HepG2 (cell line): Measurements from ENCODE around the gene BCAS4. TPM values are rescaled to one million over a fixed set of nuclear protein-coding genes. Genes with fewer than 3 reads are reported as not detected.
A peak's percentile ranks its signal among the peaks of the same experiment; 100 is the strongest.

ENCODE experiments used
- ATRX ChIP-seq: sonication (generic); formaldehyde crosslinking; IDR thresholded peaks from 2 replicates; pipeline ENCODE4 v1.4.0; 2020; ENCODE audit warnings: missing genetic modification reagents, borderline replicate concordance
- CHD4 ChIP-seq: fragments of 200-600 bp; sonication (generic); IDR thresholded peaks from 2 replicates; pipeline ENCODE4 v1.7.0; 2017; ENCODE audit warnings: mild to moderate bottlenecking, low read length, borderline replicate concordance
- FOXM1 ChIP-seq: sonication (generic); formaldehyde crosslinking; IDR thresholded peaks from 2 replicates; pipeline ENCODE4 v1.5.0; 2020; ENCODE audit warnings: missing genetic modification reagents
- GATA4 ChIP-seq: sonication (generic); IDR thresholded peaks from 2 replicates; pipeline ENCODE4 v1.6.1; 2016; ENCODE audit warnings: antibody characterized with exemption, low read depth, borderline replicate concordance
- KMT2A ChIP-seq: sonication (generic); formaldehyde crosslinking; IDR thresholded peaks from 2 replicates; pipeline ENCODE4 v1.4.0; 2020; ENCODE audit warnings: missing genetic modification reagents
- MIER2 ChIP-seq: IDR thresholded peaks from 2 replicates; pipeline ENCODE4 v1.6.1; 2016; ENCODE audit warnings: missing biosample characterization, missing genetic modification reagents
- NBN ChIP-seq: fragments of 450-650 bp; conservative IDR thresholded peaks from 2 replicates; pipeline ENCODE4 v1.6.1; 2017
- NR2F2 ChIP-seq: IDR thresholded peaks from 2 replicates; pipeline ENCODE4 v1.6.1; 2012; ENCODE audit warnings: low read depth, inconsistent platforms, borderline replicate concordance
- PHF20 ChIP-seq: sonication (generic); formaldehyde crosslinking; IDR thresholded peaks from 2 replicates; pipeline ENCODE4 v1.5.0; 2020; ENCODE audit warnings: mild to moderate bottlenecking, missing genetic modification reagents
- RARA ChIP-seq: IDR thresholded peaks from 2 replicates; pipeline ENCODE4 v1.6.1; 2016; ENCODE audit warnings: missing genetic modification reagents, missing compliant biosample characterization
- REPIN1 ChIP-seq: sonication (generic); formaldehyde crosslinking; IDR thresholded peaks from 2 replicates; pipeline ENCODE4 v1.8.0; 2022; ENCODE audit warnings: missing genetic modification reagents, low read depth, mild to moderate bottlenecking, borderline replicate concordance
- SNAI1 ChIP-seq: sonication (generic); formaldehyde crosslinking; IDR thresholded peaks from 2 replicates; pipeline ENCODE4 v1.5.0; 2020; ENCODE audit warnings: mild to moderate bottlenecking, missing genetic modification reagents, borderline replicate concordance
- SNAPC2 ChIP-seq: sonication (generic); formaldehyde crosslinking; IDR thresholded peaks from 2 replicates; pipeline ENCODE4 v1.8.1; 2022; ENCODE audit warnings: mild to moderate bottlenecking, missing genetic modification reagents
- SOX5 ChIP-seq: IDR thresholded peaks from 2 replicates; pipeline ENCODE4 v1.6.1; 2016; ENCODE audit warnings: borderline replicate concordance
- TEAD2 ChIP-seq: sonication (generic); formaldehyde crosslinking; IDR thresholded peaks from 2 replicates; pipeline ENCODE4 v1.9.0; 2021; ENCODE audit warnings: missing genetic modification reagents
- THYN1 ChIP-seq: sonication (generic); formaldehyde crosslinking; IDR thresholded peaks from 2 replicates; pipeline ENCODE4 v1.8.1; 2023; ENCODE audit warnings: low read depth, mild to moderate bottlenecking, moderate library complexity, missing genetic modification reagents, borderline replicate concordance
- ZNF652 ChIP-seq: IDR thresholded peaks from 2 replicates; pipeline ENCODE4 v1.6.1; 2016; ENCODE audit warnings: low read depth, borderline replicate concordance
- ZNF75D ChIP-seq: sonication (generic); formaldehyde crosslinking; IDR thresholded peaks from 2 replicates; pipeline ENCODE4 v1.8.1; 2023; ENCODE audit warnings: missing genetic modification reagents, mild to moderate bottlenecking, borderline replicate concordance
- ZSCAN22 ChIP-seq: sonication (generic); formaldehyde crosslinking; IDR thresholded peaks from 2 replicates; pipeline ENCODE4 v1.4.0; 2020; ENCODE audit warnings: mild to moderate bottlenecking, missing genetic modification reagents
- polyA plus RNA-seq, 8 experiments: library from polyadenylated mRNA; depleted of rRNA in 3 of 8; stranded (reverse) in 7 of 8; unstranded in 1 of 8; fragments of >200 nt; fragmentation: Illumina TruSeq in 4 of 8; extraction: Trizol in 4 of 8; gene quantifications; 2 replicates each; pipeline versions ENCODE4 v1.2.1 to v1.2.3, GENCODE V29; 2011 to 2016; ENCODE audit warnings: low read depth in 4 of 8, missing spikeins in 1 of 8, mixed read lengths in 1 of 8; ENCODE audit not compliant: insufficient read depth in 1 of 8
- total RNA-seq, 5 experiments: library from RNA; depleted of rRNA; stranded (reverse); fragments of >200 nt; fragmentation: Illumina TruSeq; extraction: Trizol; gene quantifications; 2 replicates each; pipeline ENCODE4 v1.2.3, GENCODE V29; 2016; ENCODE audit warnings: low read depth in 1 of 5
- TF ChIP-seq, protein P1 (sequence below): IDR thresholded peaks from 2 replicates; pipeline ENCODE4 v1.6.1; 2016; ENCODE audit warnings: mild to moderate bottlenecking
- TF ChIP-seq, protein P2 (sequence below): sonication (generic); formaldehyde crosslinking; IDR thresholded peaks from 2 replicates; pipeline ENCODE4 v1.9.0; 2021; ENCODE audit warnings: missing genetic modification reagents, mild to moderate bottlenecking, borderline replicate concordance
- TF ChIP-seq, protein P3 (sequence below), 2 experiments: sonication (generic) in 1 of 2; formaldehyde crosslinking in 1 of 2; IDR thresholded peaks; 2 replicates each; pipeline versions ENCODE4 v1.4.0 to v1.6.1; 2016 to 2020; ENCODE audit warnings: borderline replicate concordance in 1 of 2, low read depth in 1 of 2, mild to moderate bottlenecking in 1 of 2, missing genetic modification reagents in 1 of 2

BCAS4 gene
- total and polyA plus RNA-seq, 2 of the 13 experiments (the other 11 are each of a cell fraction or from before 2014, with no cell fraction given), result 7.2 to 8.0 TPM

- TF ChIP-seq, protein P1, sequence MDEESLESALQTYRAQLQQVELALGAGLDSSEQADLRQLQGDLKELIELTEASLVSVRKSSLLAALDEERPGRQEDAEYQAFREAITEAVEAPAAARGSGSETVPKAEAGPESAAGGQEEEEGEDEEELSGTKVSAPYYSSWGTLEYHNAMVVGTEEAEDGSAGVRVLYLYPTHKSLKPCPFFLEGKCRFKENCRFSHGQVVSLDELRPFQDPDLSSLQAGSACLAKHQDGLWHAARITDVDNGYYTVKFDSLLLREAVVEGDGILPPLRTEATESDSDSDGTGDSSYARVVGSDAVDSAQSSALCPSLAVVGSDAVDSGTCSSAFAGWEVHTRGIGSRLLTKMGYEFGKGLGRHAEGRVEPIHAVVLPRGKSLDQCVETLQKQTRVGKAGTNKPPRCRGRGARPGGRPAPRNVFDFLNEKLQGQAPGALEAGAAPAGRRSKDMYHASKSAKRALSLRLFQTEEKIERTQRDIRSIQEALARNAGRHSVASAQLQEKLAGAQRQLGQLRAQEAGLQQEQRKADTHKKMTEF, result peak; percentile 55; the same call in 1 of the 2 replicates
- TF ChIP-seq KMT2A (CRISPR knock-in tag) (no peak), RARA (CRISPR knock-in tag) (peak; percentile 83), NBN (no peak), PHF20 (CRISPR knock-in tag) (no peak), ZNF652 (CRISPR knock-in tag) (0 out of 2 replicates have a peak, but pooled peaks have one; percentile 13), TEAD2 (no peak), SOX5 (peak; percentile 42; the same call in 1 of the 2 replicates), FOXM1 (CRISPR knock-in tag) (no peak), SNAPC2 (CRISPR knock-in tag) (no peak), CHD4 (no peak), SNAI1 (CRISPR knock-in tag) (no peak), ZNF75D (no peak), REPIN1 (CRISPR knock-in tag) (no peak; the same call in 1 of the 2 replicates), THYN1 (no peak), MIER2 (CRISPR knock-in tag) (no peak), ATRX (no peak), GATA4 (no peak), NR2F2 (no peak), ZSCAN22 (CRISPR knock-in tag) (no peak)
- TF ChIP-seq, protein P2, sequence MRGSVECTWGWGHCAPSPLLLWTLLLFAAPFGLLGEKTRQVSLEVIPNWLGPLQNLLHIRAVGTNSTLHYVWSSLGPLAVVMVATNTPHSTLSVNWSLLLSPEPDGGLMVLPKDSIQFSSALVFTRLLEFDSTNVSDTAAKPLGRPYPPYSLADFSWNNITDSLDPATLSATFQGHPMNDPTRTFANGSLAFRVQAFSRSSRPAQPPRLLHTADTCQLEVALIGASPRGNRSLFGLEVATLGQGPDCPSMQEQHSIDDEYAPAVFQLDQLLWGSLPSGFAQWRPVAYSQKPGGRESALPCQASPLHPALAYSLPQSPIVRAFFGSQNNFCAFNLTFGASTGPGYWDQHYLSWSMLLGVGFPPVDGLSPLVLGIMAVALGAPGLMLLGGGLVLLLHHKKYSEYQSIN (CRISPR knock-in tag), result no peak
- TF ChIP-seq, protein P3, sequence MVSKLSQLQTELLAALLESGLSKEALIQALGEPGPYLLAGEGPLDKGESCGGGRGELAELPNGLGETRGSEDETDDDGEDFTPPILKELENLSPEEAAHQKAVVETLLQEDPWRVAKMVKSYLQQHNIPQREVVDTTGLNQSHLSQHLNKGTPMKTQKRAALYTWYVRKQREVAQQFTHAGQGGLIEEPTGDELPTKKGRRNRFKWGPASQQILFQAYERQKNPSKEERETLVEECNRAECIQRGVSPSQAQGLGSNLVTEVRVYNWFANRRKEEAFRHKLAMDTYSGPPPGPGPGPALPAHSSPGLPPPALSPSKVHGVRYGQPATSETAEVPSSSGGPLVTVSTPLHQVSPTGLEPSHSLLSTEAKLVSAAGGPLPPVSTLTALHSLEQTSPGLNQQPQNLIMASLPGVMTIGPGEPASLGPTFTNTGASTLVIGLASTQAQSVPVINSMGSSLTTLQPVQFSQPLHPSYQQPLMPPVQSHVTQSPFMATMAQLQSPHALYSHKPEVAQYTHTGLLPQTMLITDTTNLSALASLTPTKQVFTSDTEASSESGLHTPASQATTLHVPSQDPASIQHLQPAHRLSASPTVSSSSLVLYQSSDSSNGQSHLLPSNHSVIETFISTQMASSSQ (IDR thresholded peaks at IDR 0.05; ENCODE audit: low read depth), result peak; percentile 46; the same call in 1 of the 2 replicates
- TF ChIP-seq, protein P3 (CRISPR knock-in tag; IDR thresholded peaks at IDR 0.05; ENCODE audit: borderline replicate concordance), result peak; percentile 65; the same call in 1 of the 2 replicates
These were observed 60.9 kb downstream of the BCAS4 start (continued) for GRCh38 chr20:50855498-50856474.
